ENCODE measurements around the gene USB1.

GRCh38 chr16:58000706-58001676, at the start of gene USB1:
- TF ChIP-seq CTCF (IDR thresholded peaks at IDR 0.05), result peak; percentile 72 to 78 (median 76)
- peak; percentile 47 for TF ChIP-seq POLR2A (IDR thresholded peaks at IDR 0.05; ENCODE audit: low read depth)
- peak; percentile 79 to 92 for TF ChIP-seq POLR2AphosphoS5 (IDR thresholded peaks at IDR 0.05)
- no peak for TF ChIP-seq EP300 (IDR thresholded peaks at IDR 0.05)
